Stimulated activated naive CD4-positive, alpha-beta T cell treated with Interleukin-2 at 50 U/mL for 16 hours (primary cell): Measurements from ENCODE around the gene NRN1L.
"Not testable (repeated sequence)": the region's sequence is repeated elsewhere in the genome, so short reads cannot be mapped to it uniquely, and the experiment has no call there.

Experiments used
- DNase-seq: peaks from one replicate; lab custom pipeline; 2025; lab: John Stamatoyannopoulos, UW

The NRN1L gene

DNA sequence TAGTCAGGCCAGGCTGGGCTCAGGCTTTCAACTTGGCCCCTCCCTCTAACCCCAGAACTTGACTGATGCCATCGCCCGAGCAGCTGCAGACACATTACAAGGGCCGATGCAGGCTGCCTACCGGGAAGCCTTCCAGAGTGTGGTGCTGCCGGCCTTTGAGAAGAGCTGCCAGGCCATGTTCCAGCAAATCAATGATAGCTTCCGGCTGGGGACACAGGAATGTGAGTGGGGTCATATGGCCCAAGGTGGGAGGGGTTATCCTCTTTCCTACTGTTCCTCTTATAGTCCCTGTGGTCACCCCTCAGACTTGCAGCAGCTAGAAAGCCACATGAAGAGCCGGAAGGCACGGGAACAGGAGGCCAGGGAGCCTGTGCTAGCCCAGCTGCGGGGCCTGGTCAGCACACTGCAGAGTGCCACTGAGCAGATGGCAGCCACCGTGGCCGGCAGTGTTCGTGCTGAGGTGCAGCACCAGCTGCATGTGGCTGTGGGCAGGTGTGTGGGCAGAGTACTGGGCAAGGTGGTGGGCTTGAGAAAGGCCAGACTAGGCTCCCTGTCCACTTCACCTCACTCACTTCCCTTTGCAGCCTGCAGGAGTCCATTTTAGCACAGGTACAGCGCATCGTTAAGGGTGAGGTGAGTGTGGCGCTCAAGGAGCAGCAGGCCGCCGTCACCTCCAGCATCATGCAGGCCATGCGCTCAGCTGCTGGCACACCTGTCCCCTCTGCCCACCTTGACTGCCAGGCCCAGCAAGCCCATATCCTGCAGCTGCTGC, 2.1 kb upstream of the NRN1L start:
- no peak for DNase-seq

DNA sequence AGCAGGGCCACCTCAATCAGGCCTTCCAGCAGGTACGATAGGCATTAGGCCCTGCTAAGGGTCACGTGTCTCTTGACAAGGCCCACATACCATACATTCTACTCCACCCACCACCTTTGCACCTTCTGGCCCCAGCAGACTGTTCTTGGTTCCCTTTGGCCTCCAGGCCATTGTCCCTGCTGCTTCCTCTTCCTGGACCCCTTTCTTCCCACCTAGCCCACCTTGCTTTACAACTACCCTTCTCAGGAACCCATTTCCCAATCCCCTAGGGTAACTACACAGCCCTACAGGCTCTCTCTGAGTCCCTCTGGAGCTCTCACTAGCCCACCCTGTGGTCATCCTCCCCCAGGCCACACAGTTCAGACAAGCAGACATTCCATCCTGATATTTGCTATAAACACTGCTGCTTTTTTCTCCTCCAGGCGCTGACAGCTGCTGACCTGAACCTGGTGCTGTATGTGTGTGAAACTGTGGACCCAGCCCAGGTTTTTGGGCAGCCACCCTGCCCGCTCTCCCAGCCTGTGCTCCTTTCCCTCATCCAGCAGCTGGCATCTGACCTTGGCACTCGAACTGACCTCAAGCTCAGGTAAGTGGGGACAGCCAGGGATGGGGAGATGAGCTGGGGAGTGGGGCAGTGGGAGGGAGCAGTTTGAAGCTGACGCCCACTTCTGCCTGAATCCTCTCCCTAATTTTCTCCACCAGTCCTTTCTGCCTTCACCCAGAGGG, 1.4 kb upstream of the NRN1L start:
- DNase-seq: no peak

DNA sequence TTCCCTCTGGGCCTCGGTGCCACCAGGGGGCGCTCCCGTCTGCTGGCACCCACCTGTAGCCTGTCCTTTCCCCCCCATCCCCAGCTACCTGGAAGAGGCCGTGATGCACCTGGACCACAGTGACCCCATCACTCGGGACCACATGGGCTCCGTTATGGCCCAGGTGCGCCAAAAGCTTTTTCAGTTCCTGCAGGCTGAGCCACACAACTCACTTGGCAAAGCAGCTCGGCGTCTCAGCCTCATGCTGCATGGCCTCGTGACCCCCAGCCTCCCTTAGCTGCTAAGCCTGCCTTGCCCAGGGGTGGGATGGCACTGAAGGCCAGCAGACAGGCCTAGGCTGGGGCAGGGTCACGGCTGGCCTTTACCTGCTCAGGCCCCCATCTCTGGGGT, 818 bp upstream of the NRN1L start:
- DNase-seq: peak; percentile 43

DNA sequence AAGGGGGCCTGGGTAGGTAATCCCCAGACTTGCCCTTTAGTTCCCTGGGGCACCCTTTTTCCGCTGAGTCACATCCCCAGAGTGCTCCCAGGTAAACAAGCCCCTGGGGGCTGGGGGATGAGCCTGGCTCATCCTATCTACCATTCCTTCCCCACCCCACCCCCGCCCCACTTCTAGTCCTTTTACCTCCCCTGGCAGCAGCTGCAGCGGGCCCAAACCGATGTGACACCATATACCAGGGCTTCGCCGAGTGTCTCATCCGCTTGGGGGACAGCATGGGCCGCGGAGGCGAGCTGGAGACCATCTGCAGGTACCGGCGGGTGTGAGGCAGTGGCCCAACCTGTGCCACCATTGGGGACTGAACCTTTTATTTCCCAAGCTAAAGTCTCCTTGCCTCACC, 860 bp downstream of the NRN1L start:
- DNase-seq: no peak

DNA sequence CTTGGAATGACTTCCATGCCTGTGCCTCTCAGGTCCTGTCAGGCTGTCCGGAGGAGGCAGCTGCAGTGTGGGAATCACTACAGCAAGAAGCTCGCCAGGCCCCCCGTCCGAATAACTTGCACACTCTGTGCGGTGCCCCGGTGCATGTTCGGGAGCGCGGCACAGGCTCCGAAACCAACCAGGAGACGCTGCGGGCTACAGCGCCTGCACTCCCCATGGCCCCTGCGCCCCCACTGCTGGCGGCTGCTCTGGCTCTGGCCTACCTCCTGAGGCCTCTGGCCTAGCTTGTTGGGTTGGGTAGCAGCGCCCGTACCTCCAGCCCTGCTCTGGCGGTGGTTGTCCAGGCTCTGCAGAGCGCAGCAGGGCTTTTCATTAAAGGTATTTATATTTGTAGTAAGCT, 1.3 kb downstream of the NRN1L start:
- DNase-seq: no peak

DNA sequence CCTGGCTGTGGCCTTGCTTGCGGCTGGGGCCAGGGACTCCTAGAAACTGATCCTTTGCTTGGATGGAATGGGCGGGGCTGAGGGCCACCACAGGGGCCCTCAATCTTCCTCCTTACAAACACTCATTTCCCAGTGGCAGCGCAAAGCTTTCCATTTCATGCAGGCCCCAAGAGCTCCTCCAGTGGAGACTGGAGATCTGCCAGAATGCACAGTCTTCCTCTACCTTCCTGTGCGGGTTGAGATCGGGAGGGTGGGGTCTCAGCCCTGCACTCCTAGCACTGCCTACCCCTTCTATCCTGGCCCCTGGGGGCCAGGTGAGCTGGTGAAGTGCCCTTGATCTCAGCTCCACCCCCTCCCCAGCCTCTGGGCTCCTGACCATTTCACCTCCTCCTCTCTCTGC, 1.7 kb downstream of the NRN1L start:
- no peak for DNase-seq

DNA sequence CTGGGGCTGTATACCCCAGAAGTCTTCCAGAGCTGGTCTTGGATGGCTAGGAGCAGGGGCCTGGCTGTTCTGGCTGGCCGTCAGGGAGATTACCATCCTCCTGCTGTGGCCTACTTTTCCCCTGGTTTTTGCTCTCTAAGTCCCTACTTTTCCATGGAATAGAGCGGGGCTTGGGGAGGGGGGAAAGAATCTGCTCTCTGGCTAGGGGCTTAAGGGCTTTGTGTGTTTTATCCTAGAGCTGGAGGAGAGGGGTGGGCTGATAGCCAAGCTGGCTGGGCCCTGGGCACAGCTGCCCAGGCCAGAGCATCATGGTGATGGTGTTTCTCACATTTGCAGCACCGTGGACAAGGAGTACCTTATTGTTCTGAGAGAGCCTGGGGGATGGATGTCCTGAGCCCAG, 3.6 kb downstream of the NRN1L start:
- no peak for DNase-seq

DNA sequence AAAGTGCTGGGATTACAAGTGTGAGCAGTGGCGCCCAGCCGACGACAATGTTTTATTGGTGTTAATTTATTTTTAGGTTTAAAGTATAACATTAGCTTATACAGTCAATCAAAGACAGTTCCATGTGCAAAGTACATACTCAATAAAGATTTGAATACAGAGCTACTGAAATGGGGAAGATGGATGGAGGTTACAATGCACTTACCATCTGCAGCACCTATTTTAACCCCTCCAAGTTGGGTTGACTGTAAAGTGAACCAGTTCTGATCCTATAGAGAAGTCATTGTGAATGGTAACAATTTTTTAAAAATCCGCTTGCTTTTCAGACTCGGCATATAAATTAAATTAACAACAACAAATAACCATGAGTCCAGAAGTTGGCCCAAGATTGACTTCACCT, 7.7 kb downstream of the NRN1L start:
- no peak for DNase-seq

DNA sequence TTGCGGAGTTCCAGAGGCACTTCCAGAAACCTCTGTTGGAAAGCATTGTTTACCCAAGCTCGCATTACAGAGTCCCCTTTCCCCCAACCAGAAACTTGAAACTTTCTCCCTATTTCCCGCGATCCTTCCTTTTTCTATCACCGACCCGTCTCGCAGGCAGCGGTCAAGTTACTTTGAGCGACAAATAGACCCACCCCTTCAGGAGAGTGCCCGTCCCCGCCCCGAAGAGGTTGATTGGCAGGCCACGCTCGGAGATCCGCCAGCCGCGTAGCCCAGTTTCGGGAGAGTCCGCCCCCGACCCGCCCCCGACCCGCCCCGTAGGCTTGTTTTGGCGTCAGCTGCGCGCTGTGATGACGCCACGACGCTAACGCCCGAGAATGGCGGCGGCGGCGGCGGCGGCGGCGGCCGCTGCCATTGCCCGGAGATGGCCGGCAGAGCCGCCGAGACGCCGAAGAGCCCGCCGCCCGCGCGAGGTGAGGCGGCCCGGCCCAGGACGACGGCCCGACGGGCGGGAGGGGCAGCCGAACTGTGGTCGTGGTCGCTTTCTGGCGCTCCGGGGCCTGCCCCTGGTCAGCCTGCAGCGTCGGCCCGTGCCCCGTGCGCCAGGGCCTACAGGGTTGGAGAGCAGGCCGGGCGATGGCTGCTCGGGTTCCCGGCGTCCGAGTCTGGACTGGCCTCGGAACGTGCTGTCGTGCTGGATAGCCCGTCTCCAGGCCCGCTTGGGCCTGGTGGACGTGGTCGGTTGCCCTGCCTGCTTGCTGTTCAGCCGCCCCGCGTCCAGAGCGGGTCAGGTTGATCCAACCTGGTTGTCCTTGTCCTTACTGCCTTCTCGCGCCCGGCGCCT, 8.4 kb downstream of the NRN1L start, which contains the start of gene PSKH1:
Gene PSKH1, plus strand, starts transcription at position 356 of the 844 bp plus-strand sequence. CDS start 15,496 bp downstream, outside the sequence.
- DNase-seq: peak; percentile 98

DNA sequence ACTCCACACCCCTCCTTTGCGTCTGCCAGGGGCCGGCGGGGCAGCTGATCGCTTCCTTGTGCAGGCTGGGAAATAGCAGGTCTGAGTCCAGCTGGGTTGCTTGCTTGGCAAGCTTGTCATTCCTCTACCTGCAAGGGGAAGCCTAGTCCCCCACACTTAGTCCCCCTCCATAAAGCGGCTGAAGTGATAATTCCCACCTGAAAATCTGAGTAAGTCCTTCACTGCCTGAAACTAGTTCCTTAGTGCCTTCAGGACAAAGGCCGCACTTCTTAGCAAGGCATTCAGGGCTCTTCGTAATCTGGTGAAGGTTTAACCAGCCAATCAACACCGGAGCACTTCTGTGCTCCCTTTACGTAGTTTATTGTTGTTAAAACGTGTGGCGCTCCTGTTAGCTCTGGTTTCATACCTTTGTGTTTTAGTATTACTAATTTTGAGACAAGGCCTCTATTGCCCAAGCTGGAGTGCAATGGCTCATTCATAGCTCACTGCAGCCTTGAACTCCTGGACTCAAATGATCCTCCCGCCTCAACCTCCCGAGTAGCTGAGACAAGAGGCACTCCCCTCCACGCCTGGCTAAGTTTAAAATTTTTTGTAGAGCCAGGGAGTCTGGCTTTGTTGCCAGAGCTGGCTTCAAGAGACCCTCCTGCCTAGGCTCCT, 9.2 kb downstream of the NRN1L start:
- no peak for DNase-seq

DNA sequence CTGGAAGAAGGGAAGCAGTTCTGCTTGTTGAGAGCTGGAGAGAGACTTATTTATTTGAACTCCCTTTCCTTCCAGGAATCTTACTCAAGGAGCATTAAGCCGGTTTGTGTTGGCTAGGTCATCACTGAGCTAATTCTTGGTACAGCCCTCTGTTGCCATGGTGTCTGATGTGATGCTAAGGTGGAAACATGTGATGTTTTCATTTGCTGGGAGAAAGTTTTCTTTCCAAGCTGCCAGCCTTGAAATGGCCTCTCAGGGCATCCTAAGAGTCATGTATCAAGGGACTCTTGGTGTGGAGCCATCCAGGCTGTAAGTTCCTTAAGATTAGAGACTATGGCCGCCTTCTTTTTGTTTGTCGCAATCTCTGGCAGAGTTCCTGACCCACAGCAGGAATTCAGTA, 12.5 kb downstream of the NRN1L start:
- DNase-seq: no peak

DNA sequence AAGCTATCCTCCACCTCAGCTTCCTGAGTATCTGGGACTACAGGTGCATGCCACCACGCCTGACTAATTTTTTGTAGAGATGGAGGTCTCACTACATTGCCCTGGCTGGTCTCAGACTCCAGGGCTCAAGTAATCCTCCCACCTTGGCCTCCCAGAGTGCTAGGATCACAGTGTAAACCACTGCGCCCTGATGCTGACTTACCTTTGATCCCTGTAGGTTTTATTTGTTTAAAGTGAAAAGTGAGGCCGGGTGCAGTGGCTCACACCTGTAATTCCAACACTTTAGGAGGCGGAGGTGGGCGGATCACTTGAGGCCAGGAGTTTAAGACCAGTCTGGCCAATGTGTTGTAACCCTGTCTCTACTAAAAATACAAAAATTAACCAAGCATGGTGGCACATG, 17.0 kb downstream of the NRN1L start:
- no peak for DNase-seq

DNA sequence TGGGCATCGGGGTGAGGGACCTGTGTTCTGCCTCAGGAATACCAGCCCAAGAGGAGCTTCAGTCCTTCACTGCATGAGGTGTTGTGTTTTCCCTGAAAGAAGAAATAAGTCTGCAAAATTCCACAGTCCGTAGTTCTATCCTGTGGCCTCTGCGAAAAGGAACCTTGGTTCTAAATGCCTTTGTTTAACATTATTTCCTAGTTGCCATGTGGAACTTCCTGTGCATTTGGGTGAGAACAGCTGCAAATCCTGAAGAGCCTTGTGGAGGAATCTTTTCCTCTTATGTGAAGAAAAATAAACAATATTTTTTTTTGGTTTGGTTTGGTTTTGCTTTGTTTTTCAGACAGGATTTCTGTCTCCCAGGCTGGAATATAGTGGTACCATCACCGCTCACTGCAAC, 18.1 kb downstream of the NRN1L start:
- no peak for DNase-seq

DNA sequence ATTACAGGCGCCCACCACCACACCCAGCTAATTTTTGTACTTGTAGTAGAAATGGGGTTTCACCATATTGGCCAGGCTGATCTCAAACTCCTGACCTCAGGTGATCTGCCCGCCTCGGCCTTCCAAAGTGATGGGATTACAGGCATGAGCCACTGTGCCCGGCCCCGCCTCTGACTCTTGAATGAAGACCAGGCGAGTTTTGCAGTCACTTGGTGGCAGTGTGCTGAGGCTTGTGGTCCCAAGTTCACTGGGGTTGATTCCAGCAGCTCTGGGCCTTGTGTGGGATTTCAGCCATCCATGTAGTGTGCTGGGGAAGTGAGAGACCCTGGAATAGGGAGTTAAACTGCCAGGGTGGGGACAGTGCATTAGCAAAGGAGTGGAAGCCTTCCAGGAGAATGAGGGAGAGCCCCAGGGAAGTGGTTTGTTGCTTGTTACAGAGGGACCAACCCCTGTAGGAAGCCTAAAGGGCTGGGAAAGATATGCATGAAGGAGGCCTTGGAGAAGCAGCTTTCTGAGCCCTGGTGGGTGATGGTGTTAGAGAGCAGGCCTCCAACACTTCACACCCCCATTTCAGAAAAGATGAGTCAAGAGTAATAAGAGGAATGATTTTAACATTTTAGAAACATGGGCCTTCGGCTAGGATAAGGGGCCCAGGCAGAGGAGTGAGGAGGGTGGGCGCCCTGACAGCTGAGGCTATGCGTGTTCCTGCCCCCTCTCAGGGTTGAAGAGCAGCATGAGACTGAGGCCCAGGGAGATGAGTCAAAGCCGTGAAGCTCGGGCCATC, 22.9 kb downstream of the NRN1L start:
- no peak for DNase-seq

DNA sequence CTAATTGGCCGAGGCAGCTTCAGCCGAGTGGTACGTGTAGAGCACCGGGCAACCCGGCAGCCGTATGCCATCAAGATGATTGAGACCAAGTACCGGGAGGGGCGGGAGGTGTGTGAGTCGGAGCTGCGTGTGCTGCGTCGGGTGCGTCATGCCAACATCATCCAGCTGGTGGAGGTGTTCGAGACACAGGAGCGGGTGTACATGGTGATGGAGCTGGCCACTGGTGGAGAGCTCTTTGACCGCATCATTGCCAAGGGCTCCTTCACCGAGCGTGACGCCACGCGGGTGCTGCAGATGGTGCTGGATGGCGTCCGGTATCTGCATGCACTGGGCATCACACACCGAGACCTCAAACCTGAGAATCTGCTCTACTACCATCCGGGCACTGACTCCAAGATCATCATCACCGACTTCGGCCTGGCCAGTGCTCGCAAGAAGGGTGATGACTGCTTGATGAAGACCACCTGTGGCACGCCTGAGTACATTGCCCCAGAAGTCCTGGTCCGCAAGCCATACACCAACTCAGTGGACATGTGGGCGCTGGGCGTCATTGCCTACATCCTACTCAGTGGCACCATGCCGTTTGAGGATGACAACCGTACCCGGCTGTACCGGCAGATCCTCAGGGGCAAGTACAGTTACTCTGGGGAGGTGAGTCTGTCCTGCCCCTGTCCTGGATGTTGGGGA, 24.5 kb downstream of the NRN1L start:
- DNase-seq: no peak

DNA sequence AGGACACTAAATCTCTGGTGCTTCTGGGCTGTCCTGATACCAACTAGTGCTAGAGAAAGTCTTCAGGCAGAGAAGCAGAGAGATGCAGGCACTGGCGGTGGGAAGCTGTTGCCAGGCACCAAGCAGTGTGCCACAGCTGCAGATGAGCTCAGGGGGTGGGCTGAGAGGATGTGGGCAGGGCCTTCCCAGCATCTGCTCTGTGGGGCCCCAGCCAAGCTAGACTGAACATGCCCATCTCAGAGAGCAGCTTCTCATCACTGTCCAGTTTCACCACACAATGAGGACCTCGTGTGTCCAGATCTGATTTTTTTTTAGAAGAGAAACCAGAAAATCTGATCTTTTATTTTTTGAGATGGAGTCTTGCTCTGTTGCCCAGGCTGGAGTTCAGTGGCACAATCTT, 25.5 kb downstream of the NRN1L start:
- DNase-seq: no peak

DNA sequence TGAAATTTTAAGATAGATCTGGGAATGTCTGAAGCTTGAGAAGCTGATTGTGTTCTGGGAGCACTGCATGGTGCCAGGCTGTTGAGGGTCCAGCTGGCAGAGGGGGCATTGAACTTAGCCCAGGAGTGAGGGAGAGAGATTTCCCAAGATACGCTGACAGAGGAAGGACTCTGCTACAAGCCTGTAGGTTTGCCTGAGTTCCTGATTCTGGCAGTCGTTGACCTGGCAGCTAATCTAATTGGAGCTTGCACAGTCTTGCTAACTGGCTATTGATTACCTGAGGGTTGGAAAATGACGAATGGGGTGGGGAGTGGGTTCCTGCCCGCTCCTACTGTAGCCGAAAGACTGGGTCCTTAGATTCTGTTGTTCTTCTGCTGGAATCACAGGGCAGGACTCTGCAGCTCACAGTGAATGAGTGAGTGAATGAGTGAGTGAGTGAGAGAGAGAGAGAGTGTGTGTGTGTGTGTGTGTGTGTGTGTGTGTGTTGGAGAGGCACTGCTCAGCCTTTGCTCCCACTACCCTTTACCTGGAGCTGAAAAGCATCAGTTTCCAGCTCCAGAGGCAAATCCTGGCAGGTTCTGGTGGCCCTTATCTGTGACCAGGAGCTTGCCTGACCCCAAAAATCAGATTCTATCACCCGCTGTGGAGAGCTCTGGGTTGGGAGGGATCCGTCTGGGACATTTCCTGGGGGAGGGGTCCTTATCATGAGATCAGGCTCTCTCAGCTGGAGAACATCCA, 30.2 kb downstream of the NRN1L start:
- no peak for DNase-seq

DNA sequence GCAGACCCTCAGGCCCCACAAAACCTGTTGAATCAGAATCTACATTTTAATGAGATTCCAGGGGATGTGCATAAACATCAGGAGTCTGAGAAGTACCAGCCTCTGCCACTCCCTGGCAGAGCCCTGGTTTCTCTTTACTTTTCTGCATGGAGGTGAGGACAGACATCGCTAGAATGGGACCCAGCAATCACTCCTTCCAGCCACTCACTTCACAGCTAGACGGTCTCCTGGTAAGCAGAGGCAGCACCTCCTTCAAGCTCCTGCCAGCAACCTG, 30.7 kb downstream of the NRN1L start:
- DNase-seq: not testable (repeated sequence)

DNA sequence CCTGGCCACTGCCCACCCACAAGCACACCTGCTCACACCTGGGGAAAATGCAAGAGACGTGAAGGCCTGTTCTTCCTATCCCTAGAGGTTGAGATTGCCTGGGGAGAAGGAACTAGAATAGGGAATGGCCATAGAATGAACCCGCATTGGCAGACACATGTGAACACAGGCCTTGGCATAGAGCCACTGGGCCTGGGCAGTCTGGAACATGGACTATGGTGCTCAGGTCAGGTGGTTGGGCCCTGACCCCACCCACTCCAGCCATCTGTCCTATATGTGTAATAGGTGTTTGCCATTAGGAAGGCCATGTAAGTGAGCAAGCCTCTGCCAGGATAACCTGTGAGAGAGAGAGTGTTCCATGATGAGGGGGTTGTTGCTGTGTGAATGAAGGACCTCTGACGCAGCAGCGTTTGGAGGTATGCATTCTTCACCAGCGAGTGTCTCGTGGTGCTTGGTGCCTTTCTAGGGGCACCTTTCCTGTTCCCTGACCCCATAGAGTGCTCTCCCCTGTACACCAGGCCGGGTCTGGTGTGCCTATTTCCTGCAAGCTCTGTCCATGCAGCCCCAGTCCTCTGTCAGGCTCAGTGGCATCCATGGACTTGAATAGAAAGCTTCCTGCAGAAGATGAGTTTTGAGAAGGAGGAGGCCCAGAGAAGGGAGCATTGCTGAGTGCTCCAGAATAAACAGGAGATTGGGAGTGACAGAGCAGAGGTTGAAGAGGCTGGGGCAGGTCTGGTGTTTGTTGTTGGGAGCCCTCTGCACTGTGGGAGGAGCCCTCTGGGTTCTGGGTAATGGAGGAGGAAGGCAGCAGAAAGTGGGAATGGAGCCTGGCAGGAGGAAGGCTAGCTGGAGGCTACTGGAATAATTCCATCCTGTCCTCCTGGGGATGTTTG, 31.4 kb downstream of the NRN1L start:
- no peak for DNase-seq
